SK-N-SH (cell line): ENCODE data around the gene PAQR6. TPM values are rescaled to one million over a fixed set of nuclear protein-coding genes. Genes with fewer than 3 reads are reported as not detected.

Source experiments
- CTCF ChIA-PET: fragments of 300-600, 350-600 bp; formaldehyde crosslinking; extraction: SDS; loops from one replicate; lab custom pipeline; 2021; lab: Yijun Ruan, JAX
- POLR2A ChIA-PET: fragments of 350-600 bp; sonication (Branson Sonifier 250); formaldehyde crosslinking; extraction: SDS; loops from one replicate; lab custom pipeline; 2020; ENCODE audit warnings: antibody characterized with exemption, inconsistent platforms; lab: Yijun Ruan, JAX
- DNase-seq: peaks from one replicate; pipeline ENCODE4 v3.0.0; 2012
- H2AFZ ChIP-seq: fragments of 200-600 bp; sonication (generic); 2 replicates; pipeline ENCODE4 v1.8.1; 2016; ENCODE audit warnings: antibody characterized with exemption, mild to moderate bottlenecking, low read depth
- H3F3A ChIP-seq: fragments of 200-600 bp; sonication (generic); replicated peaks from 2 replicates; pipeline ENCODE3; 2016; ENCODE audit warnings: antibody characterized with exemption, mild to moderate bottlenecking; ENCODE audit not compliant: insufficient read depth
- H3K27ac ChIP-seq, 2 experiments: fragments of 200-500 bp in 1 of 2; fragments of 200-600 bp in 1 of 2; sonication (Bioruptor generic) in 1 of 2; sonication (generic), shearing (Covaris generic) in 1 of 2; 2 replicates each; pipeline versions ENCODE4 v1.5.1 to v1.6.1; 2014 to 2016; ENCODE audit warnings: low read depth in 2 of 2, inconsistent platforms in 1 of 2, low read length in 1 of 2, mild to moderate bottlenecking in 1 of 2, mixed read lengths in 1 of 2
- H3K27me3 ChIP-seq: fragments of 200-600 bp; sonication (generic), shearing (Covaris generic); 2 replicates; pipeline ENCODE4 v1.6.1; 2016; ENCODE audit warnings: mixed run types; ENCODE audit not compliant: insufficient read depth
- H3K36me3 ChIP-seq, 2 experiments: fragments of 200-500 bp in 1 of 2; fragments of 200-600 bp in 1 of 2; sonication (Bioruptor generic) in 1 of 2; sonication (generic) in 1 of 2; replicated peaks in 1 of 2; 2 replicates each; pipeline versions ENCODE3 to v1.5.1; 2014 to 2016; ENCODE audit warnings: low read length in 1 of 2, mild to moderate bottlenecking in 1 of 2; ENCODE audit not compliant: insufficient read depth in 2 of 2, control insufficient read depth in 1 of 2
- H3K4me1 ChIP-seq, 2 experiments: fragments of 200-500 bp in 1 of 2; fragments of 200-600 bp in 1 of 2; sonication (Bioruptor generic) in 1 of 2; sonication (generic), shearing (Covaris generic) in 1 of 2; 2 replicates each; pipeline versions ENCODE4 v1.5.1 to v1.6.1; 2014 to 2016; ENCODE audit warnings: low read depth in 1 of 2, low read length in 1 of 2, mixed run types in 1 of 2; ENCODE audit not compliant: insufficient read depth in 2 of 2, control insufficient read depth in 1 of 2
- H3K4me2 ChIP-seq: fragments of 200-600 bp; sonication (generic), shearing (Covaris generic); 2 replicates; pipeline ENCODE4 v1.6.1; 2017; ENCODE audit warnings: mixed run types
- H3K4me3 ChIP-seq, 2 experiments: fragments of 200-500 bp in 1 of 2; fragments of 200-600 bp in 1 of 2; sonication (Bioruptor generic) in 1 of 2; sonication (generic), shearing (Covaris generic) in 1 of 2; 2 replicates each; pipeline versions ENCODE4 v1.5.1 to v1.8.1; 2014 to 2016; ENCODE audit warnings: low read depth in 2 of 2, inconsistent platforms in 1 of 2, low read length in 1 of 2, mild to moderate bottlenecking in 1 of 2, mixed read lengths in 1 of 2, moderate library complexity in 1 of 2
- H3K79me2 ChIP-seq: fragments of 200-600 bp; sonication (generic); 2 replicates; pipeline ENCODE4 v1.8.1; 2017; ENCODE audit warnings: mild to moderate bottlenecking; ENCODE audit not compliant: insufficient read depth
- H3K9ac ChIP-seq: fragments of 200-600 bp; sonication (generic); 2 replicates; pipeline ENCODE4 v1.6.1; 2017; ENCODE audit warnings: mixed run types
- H3K9me2 ChIP-seq: fragments of 200-600 bp; sonication (generic); 2 replicates; pipeline ENCODE4 v1.6.1; 2017; ENCODE audit warnings: mixed run types
- H3K9me3 ChIP-seq: fragments of 200-600 bp; sonication (generic); 2 replicates; pipeline ENCODE4 v1.6.1; 2017; ENCODE audit warnings: mixed run types, mild to moderate bottlenecking, moderate library complexity
- H4K20me1 ChIP-seq: fragments of 200-600 bp; sonication (generic); 2 replicates; pipeline ENCODE4 v1.6.1; 2017; ENCODE audit warnings: mild to moderate bottlenecking, mixed run types; ENCODE audit not compliant: insufficient read depth
- EP300 ChIP-seq, 2 experiments: IDR thresholded peaks; 2 replicates each; pipeline versions ENCODE4 v1.4.0 to v1.6.1; 2012; ENCODE audit warnings: borderline replicate concordance in 1 of 2, low read depth in 1 of 2, low read length in 1 of 2
- EZH2phosphoT487 ChIP-seq: fragments of 200-600 bp; sonication (generic); IDR thresholded peaks from 2 replicates; pipeline ENCODE4 v1.6.1; 2017; ENCODE audit warnings: low read depth, mixed run types, mild to moderate bottlenecking, antibody characterized with exemption, moderate library complexity, borderline replicate concordance
- FOSL2 ChIP-seq: IDR thresholded peaks from 2 replicates; pipeline ENCODE4 v1.4.0; 2012; ENCODE audit warnings: low read depth, mild to moderate bottlenecking, moderate library complexity, borderline replicate concordance
- FOXJ3 ChIP-seq: sonication (generic); formaldehyde crosslinking; IDR thresholded peaks from 2 replicates; pipeline ENCODE4 v1.5.1; 2020; ENCODE audit warnings: mild to moderate bottlenecking, missing genetic modification reagents
- GABPA ChIP-seq: IDR thresholded peaks from 2 replicates; pipeline ENCODE4 v1.4.0; 2012; ENCODE audit warnings: low read depth, mild to moderate bottlenecking
- GATA2 ChIP-seq: sonication (generic); formaldehyde crosslinking; IDR thresholded peaks from 2 replicates; pipeline ENCODE4 v1.5.0; 2020; ENCODE audit warnings: mild to moderate bottlenecking, missing genetic modification reagents
- JUND ChIP-seq: IDR thresholded peaks from 2 replicates; pipeline ENCODE4 v1.4.0; 2012
- MXI1 ChIP-seq: IDR thresholded peaks from 2 replicates; pipeline ENCODE4 v1.6.1; 2012; ENCODE audit warnings: mild to moderate bottlenecking, low read depth, low read length, improper control_type of control experiment
- NRF1 ChIP-seq: IDR thresholded peaks from 2 replicates; pipeline ENCODE4 v1.6.1; 2012; ENCODE audit warnings: low read depth, mild to moderate bottlenecking, low read length
- RCOR1 ChIP-seq: fragments of 150-350 bp; IDR thresholded peaks from 2 replicates; pipeline ENCODE4 v1.6.1; 2017; ENCODE audit warnings: antibody characterized with exemption, low read length
- RFX5 ChIP-seq: IDR thresholded peaks from 2 replicates; pipeline ENCODE4 v1.6.1; 2012; ENCODE audit warnings: mild to moderate bottlenecking, improper control_type of control experiment, low read length
- WGBS: methylation state at CpG from one replicate; pipeline ENCODE4 v1.1.6; 2017; ENCODE audit warnings: low lambda C conversion rate; 5-methylcytosine and 5-hydroxymethylcytosine counted together
- polyA plus RNA-seq, 3 experiments: library from polyadenylated mRNA; depleted of rRNA; stranded (reverse); fragments of >200 nt; gene quantifications; 2 replicates each; pipeline ENCODE4 v1.2.3, GENCODE V29; 2012
- TF ChIP-seq, protein P1 (sequence below): IDR thresholded peaks from 2 replicates; pipeline ENCODE4 v1.6.1; 2012; ENCODE audit warnings: mild to moderate bottlenecking, low read depth, low read length, moderate library complexity
- TF ChIP-seq, protein P2 (sequence below): IDR thresholded peaks from 2 replicates; pipeline ENCODE4 v1.4.0; 2012; ENCODE audit warnings: low read depth, borderline replicate concordance
- TF ChIP-seq, protein P3 (sequence below): fragments of 200-600 bp; sonication (generic); IDR thresholded peaks from 2 replicates; pipeline ENCODE4 v1.6.1; 2017; ENCODE audit warnings: antibody characterized with exemption, mild to moderate bottlenecking, moderate library complexity

Gene PAQR6
- polyA plus RNA-seq, 1 of the 3 experiments (the other 2 are of a cell fraction): 2.4 TPM

- no peaks in the 10 kb centered on the region for H3K9me2 ChIP-seq
- peak; percentile 86 for DNase-seq
- H3K4me1 ChIP-seq: peaks cover 9 to 11% of the 10 kb centered on the region in 2 experiments; a peak in 2 of 4 replicates
- peaks cover 11% of the 10 kb centered on the region for H3F3A ChIP-seq
- H3K9me3 ChIP-seq: no peaks in the 10 kb centered on the region
- peak overlapping the region; percentile 35 to 40; a peak in 3 of 4 replicates for H3K4me3 ChIP-seq
- WGBS: 57% methylated on average over 33 of the region's 37 CpGs
- H3K4me2 ChIP-seq: peak overlapping the region; percentile 70
- peak overlapping the region; percentile 22; the same call in 1 of the 2 replicates for H2AFZ ChIP-seq
- H3K27ac ChIP-seq: peak overlapping the region; percentile 36 to 45; a peak in 2 of 4 replicates
- no peaks in the 10 kb centered on the region for H3K27me3 ChIP-seq
- H3K36me3 ChIP-seq: peaks cover 14 to 22% of the 10 kb centered on the region in 2 experiments
- ChIA-PET POLR2A (interaction anchor here (1.7 kb wide), 1 partner anchor 8 kb away, joined by 5 read pairs; the partner anchor contains the start of gene SMG5), CTCF (interaction anchor here (0.9 to 1.0 kb wide), 2 partner anchors 19 to 95 kb away, joined by 3 to 4 read pairs; no protein-coding TSS in a partner anchor)
- no peak for TF ChIP-seq JUND
- 0 out of 2 replicates have a peak, but pooled peaks have one; percentile 19 for TF ChIP-seq MXI1
- TF ChIP-seq NRF1: peak; percentile 64
- TF ChIP-seq, protein P1, sequence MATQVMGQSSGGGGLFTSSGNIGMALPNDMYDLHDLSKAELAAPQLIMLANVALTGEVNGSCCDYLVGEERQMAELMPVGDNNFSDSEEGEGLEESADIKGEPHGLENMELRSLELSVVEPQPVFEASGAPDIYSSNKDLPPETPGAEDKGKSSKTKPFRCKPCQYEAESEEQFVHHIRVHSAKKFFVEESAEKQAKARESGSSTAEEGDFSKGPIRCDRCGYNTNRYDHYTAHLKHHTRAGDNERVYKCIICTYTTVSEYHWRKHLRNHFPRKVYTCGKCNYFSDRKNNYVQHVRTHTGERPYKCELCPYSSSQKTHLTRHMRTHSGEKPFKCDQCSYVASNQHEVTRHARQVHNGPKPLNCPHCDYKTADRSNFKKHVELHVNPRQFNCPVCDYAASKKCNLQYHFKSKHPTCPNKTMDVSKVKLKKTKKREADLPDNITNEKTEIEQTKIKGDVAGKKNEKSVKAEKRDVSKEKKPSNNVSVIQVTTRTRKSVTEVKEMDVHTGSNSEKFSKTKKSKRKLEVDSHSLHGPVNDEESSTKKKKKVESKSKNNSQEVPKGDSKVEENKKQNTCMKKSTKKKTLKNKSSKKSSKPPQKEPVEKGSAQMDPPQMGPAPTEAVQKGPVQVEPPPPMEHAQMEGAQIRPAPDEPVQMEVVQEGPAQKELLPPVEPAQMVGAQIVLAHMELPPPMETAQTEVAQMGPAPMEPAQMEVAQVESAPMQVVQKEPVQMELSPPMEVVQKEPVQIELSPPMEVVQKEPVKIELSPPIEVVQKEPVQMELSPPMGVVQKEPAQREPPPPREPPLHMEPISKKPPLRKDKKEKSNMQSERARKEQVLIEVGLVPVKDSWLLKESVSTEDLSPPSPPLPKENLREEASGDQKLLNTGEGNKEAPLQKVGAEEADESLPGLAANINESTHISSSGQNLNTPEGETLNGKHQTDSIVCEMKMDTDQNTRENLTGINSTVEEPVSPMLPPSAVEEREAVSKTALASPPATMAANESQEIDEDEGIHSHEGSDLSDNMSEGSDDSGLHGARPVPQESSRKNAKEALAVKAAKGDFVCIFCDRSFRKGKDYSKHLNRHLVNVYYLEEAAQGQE: no peak
- no peak for TF ChIP-seq EP300 (IDR thresholded peaks at IDR 0.05; ENCODE audit: borderline replicate concordance in 1 of 2, low read depth in 1 of 2, low read length in 1 of 2)
- H4K20me1 ChIP-seq: no peaks in the 10 kb centered on the region
- peak overlapping the region; percentile 44; the same call in 1 of the 2 replicates for H3K9ac ChIP-seq
- peaks cover 18% of the 10 kb centered on the region for H3K79me2 ChIP-seq
These were observed 43.6 kb upstream of the PAQR6 start for GRCh38 chr1:156291226-156292061.

- no peak overlapping the region for H2AFZ ChIP-seq
- POLR2A ChIA-PET: interaction anchor here (0.7 to 1.5 kb wide), 2 partner anchors 39 to 53 kb away, joined by 3 read pairs; no protein-coding TSS in a partner anchor
- no peak overlapping the region for H3K4me2 ChIP-seq
- TF ChIP-seq GABPA (no peak), RFX5 (no peak), RCOR1 (no peak), EZH2phosphoT487 (no peak), GATA2 (CRISPR knock-in tag) (no peak), FOXJ3 (CRISPR knock-in tag) (no peak), FOSL2 (no peak)
- TF ChIP-seq, protein P1: no peak
- TF ChIP-seq, protein P2, sequence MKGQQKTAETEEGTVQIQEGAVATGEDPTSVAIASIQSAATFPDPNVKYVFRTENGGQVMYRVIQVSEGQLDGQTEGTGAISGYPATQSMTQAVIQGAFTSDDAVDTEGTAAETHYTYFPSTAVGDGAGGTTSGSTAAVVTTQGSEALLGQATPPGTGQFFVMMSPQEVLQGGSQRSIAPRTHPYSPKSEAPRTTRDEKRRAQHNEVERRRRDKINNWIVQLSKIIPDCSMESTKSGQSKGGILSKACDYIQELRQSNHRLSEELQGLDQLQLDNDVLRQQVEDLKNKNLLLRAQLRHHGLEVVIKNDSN: no peak
- TF ChIP-seq, protein P3, sequence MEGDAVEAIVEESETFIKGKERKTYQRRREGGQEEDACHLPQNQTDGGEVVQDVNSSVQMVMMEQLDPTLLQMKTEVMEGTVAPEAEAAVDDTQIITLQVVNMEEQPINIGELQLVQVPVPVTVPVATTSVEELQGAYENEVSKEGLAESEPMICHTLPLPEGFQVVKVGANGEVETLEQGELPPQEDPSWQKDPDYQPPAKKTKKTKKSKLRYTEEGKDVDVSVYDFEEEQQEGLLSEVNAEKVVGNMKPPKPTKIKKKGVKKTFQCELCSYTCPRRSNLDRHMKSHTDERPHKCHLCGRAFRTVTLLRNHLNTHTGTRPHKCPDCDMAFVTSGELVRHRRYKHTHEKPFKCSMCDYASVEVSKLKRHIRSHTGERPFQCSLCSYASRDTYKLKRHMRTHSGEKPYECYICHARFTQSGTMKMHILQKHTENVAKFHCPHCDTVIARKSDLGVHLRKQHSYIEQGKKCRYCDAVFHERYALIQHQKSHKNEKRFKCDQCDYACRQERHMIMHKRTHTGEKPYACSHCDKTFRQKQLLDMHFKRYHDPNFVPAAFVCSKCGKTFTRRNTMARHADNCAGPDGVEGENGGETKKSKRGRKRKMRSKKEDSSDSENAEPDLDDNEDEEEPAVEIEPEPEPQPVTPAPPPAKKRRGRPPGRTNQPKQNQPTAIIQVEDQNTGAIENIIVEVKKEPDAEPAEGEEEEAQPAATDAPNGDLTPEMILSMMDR: no peak
These were observed 42.0 kb upstream of the PAQR6 start for GRCh38 chr1:156289857-156290256.

More at GRCh38 chr1:156289857-156290256, 42.0 kb upstream of the PAQR6 start:
- Histone ChIP-seq H3K36me3 (peaks cover 14 to 22% of the 10 kb centered on the region in 2 experiments), H3K27ac (no peak overlapping the region), H3K9me2 (no peaks in the 10 kb centered on the region), H3K9ac (no peak overlapping the region), H4K20me1 (no peaks in the 10 kb centered on the region), H3K4me3 (no peak overlapping the region), H3K9me3 (no peaks in the 10 kb centered on the region), H3F3A (peaks cover 11% of the 10 kb centered on the region), H3K27me3 (no peaks in the 10 kb centered on the region), H3K4me1 (peaks cover 4 to 7% of the 10 kb centered on the region in 2 experiments; a peak in 1 of 4 replicates), H3K79me2 (peaks cover 6% of the 10 kb centered on the region; the same call in 1 of the 2 replicates)
- CTCF ChIA-PET: interaction anchor here (1.2 kb wide), 1 partner anchor 96 kb away, joined by 3 read pairs; no protein-coding TSS in a partner anchor
- no peak for DNase-seq
